K562 (cell line): ENCODE data around the gene FUNDC1. TPM values are rescaled to one million over a fixed set of nuclear protein-coding genes. Genes with fewer than 3 reads are reported as not detected.
A peak's percentile ranks its signal among the peaks of the same experiment; 100 is the strongest.

Experiments used
- ADNP ChIP-seq: fragments of 200-800 bp; sonication (Bioruptor generic); IDR thresholded peaks from 2 replicates; pipeline ENCODE4 v1.6.1; 2016; ENCODE audit warnings: missing genetic modification characterization, missing compliant biosample characterization
- ATF7 ChIP-seq: fragments of 450-650 bp; IDR thresholded peaks from 2 replicates; pipeline ENCODE4 v1.7.1; 2014; ENCODE audit warnings: mild to moderate bottlenecking, moderate library complexity
- BACH1 ChIP-seq: fragments of 200-800 bp; sonication (Bioruptor generic); IDR thresholded peaks from 2 replicates; pipeline ENCODE4 v1.6.1; 2016; ENCODE audit warnings: missing genetic modification characterization, missing compliant biosample characterization
- CBX1 ChIP-seq: sonication (generic); IDR thresholded peaks from 2 replicates; pipeline ENCODE4 v1.6.1; 2016; ENCODE audit warnings: antibody characterized with exemption, low read depth, mild to moderate bottlenecking
- DMBX1 ChIP-seq: fragments of 250-450 bp; sonication (Bioruptor Pico); IDR thresholded peaks from 2 replicates; pipeline ENCODE4 v1.8.0; 2022; ENCODE audit warnings: inconsistent platforms, mild to moderate bottlenecking, moderate library complexity, borderline replicate concordance
- ETV1 ChIP-seq: fragments of 450-650 bp; conservative IDR thresholded peaks from 2 replicates; pipeline ENCODE4 v1.6.1; 2016; ENCODE audit warnings: missing genetic modification characterization, control low read depth, low read depth, missing compliant biosample characterization
- FOXM1 ChIP-seq, 2 experiments: fragments of 450-650 bp in 1 of 2; sonication (generic) in 1 of 2; formaldehyde crosslinking in 1 of 2; IDR thresholded peaks; 2 replicates each; pipeline versions ENCODE4 v1.6.1 to v1.9.0; 2017 to 2022; ENCODE audit warnings: low read depth in 2 of 2, mild to moderate bottlenecking in 2 of 2, missing genetic modification reagents in 1 of 2, moderate library complexity in 1 of 2
- GATAD2A ChIP-seq: fragments of 450-650 bp; IDR thresholded peaks from 2 replicates; pipeline ENCODE4 v1.6.1; 2017
- GTF2F1 ChIP-seq: IDR thresholded peaks from 2 replicates; pipeline ENCODE4 v1.6.1; 2011; ENCODE audit warnings: low read depth, low read length, improper control_type of control experiment
- POLR2AphosphoS5 ChIP-seq: IDR thresholded peaks from 2 replicates; pipeline ENCODE4 v1.6.1; 2011; ENCODE audit warnings: mild to moderate bottlenecking, low read depth, low read length, moderate library complexity; ENCODE audit not compliant: control insufficient read depth, insufficient read depth
- RBFOX2 ChIP-seq: fragments of 200-400 bp; formaldehyde crosslinking; IDR thresholded peaks from 2 replicates; pipeline ENCODE4 v1.6.1; 2017; ENCODE audit warnings: low read depth, mild to moderate bottlenecking, low read length, moderate library complexity
- SREBF2 ChIP-seq: sonication (generic); formaldehyde crosslinking; IDR thresholded peaks from 2 replicates; pipeline ENCODE4 v1.4.0; 2020; ENCODE audit warnings: mild to moderate bottlenecking, missing genetic modification reagents
- ZBTB1 ChIP-seq: sonication (generic); formaldehyde crosslinking; IDR thresholded peaks from 2 replicates; pipeline ENCODE4 v1.8.1; 2023; ENCODE audit warnings: missing genetic modification reagents, low read depth, mild to moderate bottlenecking, borderline replicate concordance
- ZNF696 ChIP-seq: fragments of 250-450 bp; sonication (Bioruptor Pico); conservative IDR thresholded peaks from 2 replicates; pipeline ENCODE4 v1.4.0; 2020; ENCODE audit warnings: mild to moderate bottlenecking, moderate library complexity
- polyA plus RNA-seq, 8 experiments: library from polyadenylated mRNA; depleted of rRNA in 4 of 8; stranded (reverse) in 5 of 8; unstranded in 3 of 8; fragments of >200 nt; fragmentation: Nextera tagmentation in 2 of 8; fragmentation: Illumina TruSeq in 1 of 8; extraction: Ambion mirVana in 2 of 8; extraction: Trizol in 1 of 8; gene quantifications; 2 replicates each; pipeline versions ENCODE4 v1.2.1 to v1.2.3, GENCODE V29; 2011 to 2014; ENCODE audit warnings: inconsistent platforms in 1 of 8, missing spikeins in 1 of 8
- total RNA-seq, 7 experiments: library from RNA; depleted of rRNA in 6 of 7; stranded (reverse); fragments of >200 nt in 6 of 7; fragmentation: Illumina TruSeq in 2 of 7; extraction: Trizol in 2 of 7; gene quantifications; 2 replicates each; pipeline versions ENCODE4 v1.2.1 to v1.2.3, GENCODE V29; 2011 to 2021; ENCODE audit warnings: low replicate concordance in 1 of 7
- TF ChIP-seq, protein P1 (sequence below), 3 experiments: fragments of 200-800 bp in 1 of 3; fragments of 250-450 bp in 1 of 3; fragments of 450-650 bp in 1 of 3; sonication (Bioruptor Pico) in 1 of 3; sonication (Bioruptor generic) in 1 of 3; formaldehyde crosslinking in 1 of 3; IDR thresholded peaks; 2 replicates each; pipeline versions ENCODE4 v1.6.1 to v1.8.0; 2016 to 2022; ENCODE audit warnings: mild to moderate bottlenecking in 2 of 3, missing genetic modification characterization in 2 of 3, missing compliant biosample characterization in 1 of 3, moderate library complexity in 1 of 3
- TF ChIP-seq, protein P2 (sequence below): IDR thresholded peaks from 3 replicates; pipeline ENCODE4 v1.6.1; 2011; ENCODE audit warnings: borderline replicate concordance, mild to moderate bottlenecking; ENCODE audit not compliant: insufficient read length, insufficient read depth
- TF ChIP-seq, protein P3 (sequence below), 2 experiments: IDR thresholded peaks in 1 of 2; conservative IDR thresholded peaks in 1 of 2; 2 replicates each; pipeline ENCODE4 v1.6.1; 2016; ENCODE audit warnings: low read depth in 2 of 2, mild to moderate bottlenecking in 1 of 2, missing compliant biosample characterization in 1 of 2, missing genetic modification characterization in 1 of 2, moderate library complexity in 1 of 2
- TF ChIP-seq, protein P4 (sequence below): sonication (generic); formaldehyde crosslinking; IDR thresholded peaks from 2 replicates; pipeline ENCODE4 v1.8.1; 2022; ENCODE audit warnings: missing genetic modification reagents

The FUNDC1 gene
- total and polyA plus RNA-seq, 9 of the 15 experiments (the other 6 are each of a cell fraction or from before 2014, with no cell fraction given) = 15.6 to 59.1 (median 29.3) TPM

DNA sequence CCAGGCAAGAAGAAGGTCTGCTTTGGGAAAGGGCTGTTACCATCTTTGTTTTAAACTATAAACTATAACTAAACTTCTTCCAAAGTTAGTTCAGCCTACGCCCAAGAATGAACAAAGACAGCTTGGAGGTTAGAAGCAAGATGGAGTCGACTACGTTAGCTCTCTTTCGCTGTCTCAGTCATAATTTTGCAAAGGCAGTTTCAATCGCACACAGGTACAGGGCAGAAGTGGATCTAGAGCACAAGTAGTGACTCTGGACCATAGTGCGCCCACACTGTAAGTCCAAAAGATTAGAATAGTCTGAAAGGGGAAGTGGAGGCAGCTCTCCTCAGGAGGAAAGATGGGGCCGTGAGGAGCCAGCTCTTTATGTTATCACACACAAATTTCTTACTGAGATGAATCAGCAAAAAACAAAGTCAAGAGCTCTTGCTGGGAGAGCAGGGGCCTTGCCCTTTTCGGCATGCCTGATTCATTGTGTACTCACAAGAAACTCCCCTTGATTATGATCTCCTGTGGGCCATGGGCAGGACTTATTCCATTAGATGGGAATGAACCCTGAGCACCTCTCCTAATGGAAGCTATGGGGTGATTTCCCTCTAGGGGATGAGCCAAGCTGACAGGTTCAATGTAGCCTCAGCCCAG is 58.6 kb downstream of the FUNDC1 start (continued):
- TF ChIP-seq, protein P1, sequence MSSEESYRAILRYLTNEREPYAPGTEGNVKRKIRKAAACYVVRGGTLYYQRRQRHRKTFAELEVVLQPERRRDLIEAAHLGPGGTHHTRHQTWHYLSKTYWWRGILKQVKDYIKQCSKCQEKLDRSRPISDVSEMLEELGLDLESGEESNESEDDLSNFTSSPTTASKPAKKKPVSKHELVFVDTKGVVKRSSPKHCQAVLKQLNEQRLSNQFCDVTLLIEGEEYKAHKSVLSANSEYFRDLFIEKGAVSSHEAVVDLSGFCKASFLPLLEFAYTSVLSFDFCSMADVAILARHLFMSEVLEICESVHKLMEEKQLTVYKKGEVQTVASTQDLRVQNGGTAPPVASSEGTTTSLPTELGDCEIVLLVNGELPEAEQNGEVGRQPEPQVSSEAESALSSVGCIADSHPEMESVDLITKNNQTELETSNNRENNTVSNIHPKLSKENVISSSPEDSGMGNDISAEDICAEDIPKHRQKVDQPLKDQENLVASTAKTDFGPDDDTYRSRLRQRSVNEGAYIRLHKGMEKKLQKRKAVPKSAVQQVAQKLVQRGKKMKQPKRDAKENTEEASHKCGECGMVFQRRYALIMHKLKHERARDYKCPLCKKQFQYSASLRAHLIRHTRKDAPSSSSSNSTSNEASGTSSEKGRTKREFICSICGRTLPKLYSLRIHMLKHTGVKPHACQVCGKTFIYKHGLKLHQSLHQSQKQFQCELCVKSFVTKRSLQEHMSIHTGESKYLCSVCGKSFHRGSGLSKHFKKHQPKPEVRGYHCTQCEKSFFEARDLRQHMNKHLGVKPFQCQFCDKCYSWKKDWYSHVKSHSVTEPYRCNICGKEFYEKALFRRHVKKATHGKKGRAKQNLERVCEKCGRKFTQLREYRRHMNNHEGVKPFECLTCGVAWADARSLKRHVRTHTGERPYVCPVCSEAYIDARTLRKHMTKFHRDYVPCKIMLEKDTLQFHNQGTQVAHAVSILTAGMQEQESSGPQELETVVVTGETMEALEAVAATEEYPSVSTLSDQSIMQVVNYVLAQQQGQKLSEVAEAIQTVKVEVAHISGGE (CRISPR knock-in tag; IDR thresholded peaks at IDR 0.05) = peak in 1 of 3 experiments; percentile 73; a peak in 2 of 6 replicates
- TF ChIP-seq CBX1 (no peak), DMBX1 (CRISPR knock-in tag) (peak; percentile 93), ATF7 (no peak), POLR2AphosphoS5 (no peak), ADNP (tag) (no peak), RBFOX2 (no peak), GATAD2A (no peak), ZBTB1 (CRISPR knock-in tag) (no peak), SREBF2 (CRISPR knock-in tag) (no peak), FOXM1 (IDR thresholded peaks at IDR 0.05; ENCODE audit: low read depth) (no peak), FOXM1 (CRISPR knock-in tag; IDR thresholded peaks at IDR 0.05; ENCODE audit: low read depth) (no peak), ETV1 (tag) (peak; percentile 76), GTF2F1 (no peak), BACH1 (peak; percentile 91), ZNF696 (CRISPR knock-in tag) (no peak)
- TF ChIP-seq, protein P2, sequence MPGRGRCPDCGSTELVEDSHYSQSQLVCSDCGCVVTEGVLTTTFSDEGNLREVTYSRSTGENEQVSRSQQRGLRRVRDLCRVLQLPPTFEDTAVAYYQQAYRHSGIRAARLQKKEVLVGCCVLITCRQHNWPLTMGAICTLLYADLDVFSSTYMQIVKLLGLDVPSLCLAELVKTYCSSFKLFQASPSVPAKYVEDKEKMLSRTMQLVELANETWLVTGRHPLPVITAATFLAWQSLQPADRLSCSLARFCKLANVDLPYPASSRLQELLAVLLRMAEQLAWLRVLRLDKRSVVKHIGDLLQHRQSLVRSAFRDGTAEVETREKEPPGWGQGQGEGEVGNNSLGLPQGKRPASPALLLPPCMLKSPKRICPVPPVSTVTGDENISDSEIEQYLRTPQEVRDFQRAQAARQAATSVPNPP = no peak
- TF ChIP-seq, protein P3, sequence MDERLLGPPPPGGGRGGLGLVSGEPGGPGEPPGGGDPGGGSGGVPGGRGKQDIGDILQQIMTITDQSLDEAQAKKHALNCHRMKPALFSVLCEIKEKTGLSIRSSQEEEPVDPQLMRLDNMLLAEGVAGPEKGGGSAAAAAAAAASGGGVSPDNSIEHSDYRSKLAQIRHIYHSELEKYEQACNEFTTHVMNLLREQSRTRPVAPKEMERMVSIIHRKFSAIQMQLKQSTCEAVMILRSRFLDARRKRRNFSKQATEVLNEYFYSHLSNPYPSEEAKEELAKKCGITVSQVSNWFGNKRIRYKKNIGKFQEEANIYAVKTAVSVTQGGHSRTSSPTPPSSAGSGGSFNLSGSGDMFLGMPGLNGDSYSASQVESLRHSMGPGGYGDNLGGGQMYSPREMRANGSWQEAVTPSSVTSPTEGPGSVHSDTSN (CRISPR knock-in tag; IDR thresholded peaks at IDR 0.05; ENCODE audit: low read depth) = no peak
- TF ChIP-seq, protein P3 (tag; conservative IDR thresholded peaks at IDR 0.05; ENCODE audit: low read depth) = peak; percentile 62
- TF ChIP-seq, protein P4, sequence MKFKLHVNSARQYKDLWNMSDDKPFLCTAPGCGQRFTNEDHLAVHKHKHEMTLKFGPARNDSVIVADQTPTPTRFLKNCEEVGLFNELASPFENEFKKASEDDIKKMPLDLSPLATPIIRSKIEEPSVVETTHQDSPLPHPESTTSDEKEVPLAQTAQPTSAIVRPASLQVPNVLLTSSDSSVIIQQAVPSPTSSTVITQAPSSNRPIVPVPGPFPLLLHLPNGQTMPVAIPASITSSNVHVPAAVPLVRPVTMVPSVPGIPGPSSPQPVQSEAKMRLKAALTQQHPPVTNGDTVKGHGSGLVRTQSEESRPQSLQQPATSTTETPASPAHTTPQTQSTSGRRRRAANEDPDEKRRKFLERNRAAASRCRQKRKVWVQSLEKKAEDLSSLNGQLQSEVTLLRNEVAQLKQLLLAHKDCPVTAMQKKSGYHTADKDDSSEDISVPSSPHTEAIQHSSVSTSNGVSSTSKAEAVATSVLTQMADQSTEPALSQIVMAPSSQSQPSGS (CRISPR knock-in tag) = no peak
